Measurements from ENCODE around the gene BIRC2.

BIRC2 gene

DNA sequence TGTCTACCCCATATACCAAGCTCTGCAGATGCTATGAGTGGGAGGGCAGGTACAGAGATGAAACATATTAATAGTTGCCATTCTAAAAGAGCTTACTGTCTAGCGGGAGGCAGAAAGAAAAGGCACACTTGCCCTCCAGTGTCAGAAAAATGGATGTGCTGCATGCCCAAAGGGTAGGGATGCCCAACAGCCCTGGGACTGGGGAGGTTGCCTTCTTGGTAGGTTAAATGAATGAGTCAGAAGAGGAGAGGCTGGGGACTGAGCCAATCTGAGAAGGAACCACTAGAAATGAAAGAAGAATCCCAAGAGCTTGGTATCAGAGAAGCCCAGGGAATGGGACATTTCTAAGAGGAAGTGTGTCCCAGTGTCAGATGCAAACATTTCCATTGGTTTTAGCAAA, 28.5 kb upstream of the BIRC2 start (continued):
- TF ChIP-seq GLIS2 (tag by site-specific recombination; IDR thresholded peaks at IDR 0.05) (no peak), ZNF548 (tag by site-specific recombination; IDR thresholded peaks at IDR 0.05) (no peak), INSM2 (tag by site-specific recombination; IDR thresholded peaks at IDR 0.05) (no peak), ZNF626 (tag by site-specific recombination; IDR thresholded peaks at IDR 0.05) (no peak), ZNF175 (tag by site-specific recombination; IDR thresholded peaks at IDR 0.05) (no peak), ZBTB17 (tag by site-specific recombination; IDR thresholded peaks at IDR 0.05) (no peak), ZNF140 (tag by site-specific recombination; IDR thresholded peaks at IDR 0.05) (no peak), SP3 (tag by site-specific recombination; IDR thresholded peaks at IDR 0.05) (no peak), ZFP37 (tag by site-specific recombination; IDR thresholded peaks at IDR 0.05) (no peak), OVOL3 (tag by site-specific recombination; IDR thresholded peaks at IDR 0.05) (no peak), ZBTB20 (tag by site-specific recombination; IDR thresholded peaks at IDR 0.05) (no peak), ZIC2 (tag by site-specific recombination; IDR thresholded peaks at IDR 0.05) (no peak)

DNA sequence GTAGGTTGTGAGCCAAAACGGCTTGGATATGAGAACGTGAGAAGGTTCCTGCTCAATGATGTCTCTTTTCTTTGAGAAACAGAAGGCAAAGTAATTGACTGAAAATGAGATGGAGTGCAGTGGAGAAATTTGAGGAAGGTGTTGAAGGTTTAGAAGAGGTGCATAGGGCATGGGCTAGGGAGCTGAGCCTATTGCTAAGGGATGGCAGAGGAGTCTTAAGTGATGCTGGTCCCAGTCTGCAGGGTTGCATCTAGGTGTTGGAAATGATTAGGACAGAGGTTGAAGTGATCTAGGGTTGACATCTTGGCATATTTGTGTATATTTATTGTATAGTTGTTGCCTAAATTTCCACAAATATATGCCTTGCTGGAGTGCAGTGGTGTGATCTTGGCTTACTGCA, 27.5 kb upstream of the BIRC2 start:
- TF ChIP-seq ZNF677 (tag by site-specific recombination; IDR thresholded peaks at IDR 0.05) = no peak
- no peak for TF ChIP-seq ZNF169 (tag by site-specific recombination; IDR thresholded peaks at IDR 0.05)
- no peak for TF ChIP-seq MEIS1 (CRISPR knock-in tag; IDR thresholded peaks at IDR 0.05; ENCODE audit: borderline replicate concordance)
- no peak for TF ChIP-seq ZNF311 (tag by site-specific recombination; IDR thresholded peaks at IDR 0.05; ENCODE audit: borderline replicate concordance)
- TF ChIP-seq, protein P1, sequence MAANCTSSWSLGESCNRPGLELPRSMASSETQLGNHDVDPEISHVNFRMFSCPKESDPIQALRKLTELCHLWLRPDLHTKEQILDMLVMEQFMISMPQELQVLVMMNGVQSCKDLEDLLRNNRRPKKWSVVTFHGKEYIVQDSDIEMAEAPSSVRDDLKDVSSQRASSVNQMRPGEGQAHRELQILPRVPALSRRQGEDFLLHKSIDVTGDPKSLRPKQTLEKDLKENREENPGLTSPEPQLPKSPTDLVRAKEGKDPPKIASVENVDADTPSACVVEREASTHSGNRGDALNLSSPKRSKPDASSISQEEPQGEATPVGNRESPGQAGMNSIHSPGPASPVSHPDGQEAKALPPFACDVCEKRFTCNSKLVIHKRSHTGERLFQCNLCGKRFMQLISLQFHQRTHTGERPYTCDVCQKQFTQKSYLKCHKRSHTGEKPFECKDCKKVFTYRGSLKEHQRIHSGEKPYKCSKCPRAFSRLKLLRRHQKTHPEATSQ (tag by site-specific recombination; IDR thresholded peaks at IDR 0.05) = no peak
- TF ChIP-seq BCL6B (tag by site-specific recombination; IDR thresholded peaks at IDR 0.05) = no peak
- no peak for TF ChIP-seq ZNF10 (tag by site-specific recombination; IDR thresholded peaks at IDR 0.05)
- TF ChIP-seq ZNF704 (tag by site-specific recombination; IDR thresholded peaks at IDR 0.05) = no peak
- H3K27ac ChIP-seq (ENCODE audit: extremely low read depth, low read depth, low read length) = no peak overlapping the region

DNA sequence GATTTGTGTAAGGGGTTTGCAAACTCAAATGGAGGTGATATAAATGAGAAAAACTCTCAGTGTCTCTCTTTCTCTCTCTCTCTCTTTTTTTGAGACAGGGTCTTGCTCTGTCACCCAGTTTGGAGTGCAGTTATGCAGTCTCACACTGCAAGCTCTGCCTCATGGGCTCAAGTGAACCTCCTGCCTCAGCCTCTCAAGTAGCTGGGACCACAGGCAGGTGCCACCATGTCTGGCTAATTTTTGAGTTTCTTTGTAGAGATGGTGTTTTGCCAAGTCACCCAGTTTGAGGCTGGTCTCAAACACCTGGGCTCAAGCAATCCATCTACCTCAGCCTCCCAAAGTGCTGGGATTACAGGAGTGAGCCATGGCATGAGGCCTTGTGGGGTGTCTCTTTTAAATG, 26.8 kb upstream of the BIRC2 start:
- H3K4me1 ChIP-seq (ENCODE audit: control insufficient read depth, insufficient read depth, low read length) = no peaks in the 10 kb centered on the region
- H3K27ac ChIP-seq (ENCODE audit: extremely low read depth, low read depth, low read length) = no peak overlapping the region
- H3K9me3 ChIP-seq (ENCODE audit: control insufficient read depth, insufficient read depth, low read depth, low read length) = no peaks in the 10 kb centered on the region
- TF ChIP-seq ZNF221 (tag by site-specific recombination; IDR thresholded peaks at IDR 0.05; ENCODE audit: borderline replicate concordance) (no peak), ZBTB48 (tag by site-specific recombination; IDR thresholded peaks at IDR 0.05) (no peak), ZXDB (tag by site-specific recombination; IDR thresholded peaks at IDR 0.05) (no peak), SCRT1 (tag by site-specific recombination; IDR thresholded peaks at IDR 0.05; ENCODE audit: borderline replicate concordance) (no peak), GLIS1 (tag by site-specific recombination; IDR thresholded peaks at IDR 0.05) (no peak), ZNF214 (tag by site-specific recombination; IDR thresholded peaks at IDR 0.05; ENCODE audit: borderline replicate concordance) (no peak), ZNF549 (tag by site-specific recombination; IDR thresholded peaks at IDR 0.05) (no peak), KLF17 (tag by site-specific recombination; IDR thresholded peaks at IDR 0.05) (no peak), SALL2 (tag by site-specific recombination; IDR thresholded peaks at IDR 0.05; ENCODE audit: borderline replicate concordance) (no peak)
- no peaks in the 10 kb centered on the region for H3K36me3 ChIP-seq (ENCODE audit: control insufficient read depth in 2 of 2, insufficient read depth in 1 of 2, low read length in 2 of 2)
- ChIA-PET POLR2A (no interaction called here), CTCF (no interaction called here)
- no peak overlapping the region for H3K4me3 ChIP-seq (ENCODE audit: low read depth, low read length)

More for the DNA sequence above, 27.5 kb upstream of the BIRC2 start:
- Histone ChIP-seq H3K36me3 (ENCODE audit: control insufficient read depth in 2 of 2, insufficient read depth in 1 of 2, low read length in 2 of 2) (no peaks in the 10 kb centered on the region), H3K9me3 (ENCODE audit: control insufficient read depth, insufficient read depth, low read depth, low read length) (no peaks in the 10 kb centered on the region), H3K4me3 (ENCODE audit: low read depth, low read length) (no peak overlapping the region), H3K4me1 (ENCODE audit: control insufficient read depth, insufficient read depth, low read length) (no peaks in the 10 kb centered on the region)
- POLR2A ChIA-PET = no interaction called here
- CTCF ChIA-PET = no interaction called here
